ENCODE measurements around the gene FHIT. TPM values are rescaled to one million over a fixed set of nuclear protein-coding genes. Genes with fewer than 3 reads are reported as not detected.

FHIT gene
- total RNA-seq, 1 donor from 2014 or later: 5.7 TPM

GRCh38 chr3:60743631-60744164, 507.6 kb downstream of the FHIT start:
- no peak overlapping the region for H3K9ac ChIP-seq
- Mint-ChIP-seq H3K4me3 (no peak overlapping the region), H3K27me3 (ENCODE audit: insufficient read depth, low read depth) (no peaks in the 10 kb centered on the region), H3K9me3 (no peaks in the 10 kb centered on the region), H3K36me3 (no peaks in the 10 kb centered on the region), H3K27ac (peak overlapping the region; percentile 48), H3K4me1 (peaks cover 32% of the 10 kb centered on the region)
- no peaks in the 10 kb centered on the region for H3K27me3 ChIP-seq
- H3K4me3 ChIP-seq: no peak overlapping the region
- H3K36me3 ChIP-seq: no peaks in the 10 kb centered on the region
- peak; percentile 91 for DNase-seq (ENCODE audit: low spot score)
- H3K79me2 ChIP-seq (ENCODE audit: low read depth): no peaks in the 10 kb centered on the region
- H4K20me1 ChIP-seq (ENCODE audit: low read depth): peaks cover 4% of the 10 kb centered on the region
- TF ChIP-seq CTCF (IDR thresholded peaks at IDR 0.05) (peak; percentile 54), EZH2 (IDR thresholded peaks at IDR 0.05) (no peak), EZH2phosphoT487 (IDR thresholded peaks at IDR 0.05) (peak; percentile 66)
- peak overlapping the region; percentile 82 for H3K27ac ChIP-seq
- H3K4me1 ChIP-seq: peaks cover 19% of the 10 kb centered on the region
- peak overlapping the region; percentile 65 for H3K4me2 ChIP-seq
- no peak overlapping the region for H2AFZ ChIP-seq (replicated peaks)
- H3F3A ChIP-seq (ENCODE audit: low read depth): peaks cover 26% of the 10 kb centered on the region
- no peaks in the 10 kb centered on the region for H3K9me3 ChIP-seq (ENCODE audit: low read depth)

GRCh38 chr3:60742606-60743145, 508.6 kb downstream of the FHIT start:
- H3K27me3 ChIP-seq: no peaks in the 10 kb centered on the region
- H3K4me1 ChIP-seq: peaks cover 19% of the 10 kb centered on the region
- no peaks in the 10 kb centered on the region for H3K9me3 ChIP-seq (ENCODE audit: low read depth)
- no peak overlapping the region for H3K27ac ChIP-seq
- no peaks in the 10 kb centered on the region for H3K79me2 ChIP-seq (ENCODE audit: low read depth)
- no peaks in the 10 kb centered on the region for H3K27me3 Mint-ChIP-seq (ENCODE audit: insufficient read depth, low read depth)
- no peak overlapping the region for H2AFZ ChIP-seq (replicated peaks)
- DNase-seq (ENCODE audit: low spot score): peak; percentile 75
- no peak overlapping the region for H3K4me3 ChIP-seq
- TF ChIP-seq EZH2phosphoT487 (IDR thresholded peaks at IDR 0.05): no peak
- peak; percentile 65 for TF ChIP-seq CTCF (IDR thresholded peaks at IDR 0.05)
- no peaks in the 10 kb centered on the region for H3K36me3 Mint-ChIP-seq
- H3K4me3 Mint-ChIP-seq: no peak overlapping the region
- no peaks in the 10 kb centered on the region for H3K9me3 Mint-ChIP-seq
- H3F3A ChIP-seq (ENCODE audit: low read depth): peaks cover 26% of the 10 kb centered on the region
- no peaks in the 10 kb centered on the region for H3K36me3 ChIP-seq
- H3K9ac ChIP-seq: no peak overlapping the region
- peak overlapping the region; percentile 65 for H3K4me2 ChIP-seq
- H4K20me1 ChIP-seq (ENCODE audit: low read depth): peaks cover 4% of the 10 kb centered on the region
- peaks cover 32% of the 10 kb centered on the region for H3K4me1 Mint-ChIP-seq
- no peak overlapping the region for H3K27ac Mint-ChIP-seq

- no peak overlapping the region for H3K4me2 ChIP-seq
- no peaks in the 10 kb centered on the region for H3K36me3 ChIP-seq
- H3K27ac Mint-ChIP-seq: peak overlapping the region; percentile 10
- H3K4me3 Mint-ChIP-seq: no peak overlapping the region
- H3K36me3 Mint-ChIP-seq: no peaks in the 10 kb centered on the region
- no peak overlapping the region for H3K9ac ChIP-seq
- TF ChIP-seq EZH2 (IDR thresholded peaks at IDR 0.05) (no peak), EZH2phosphoT487 (IDR thresholded peaks at IDR 0.05) (no peak), CTCF (IDR thresholded peaks at IDR 0.05) (no peak)
- no peaks in the 10 kb centered on the region for H4K20me1 ChIP-seq (ENCODE audit: low read depth)
- H3K4me1 Mint-ChIP-seq: peaks cover 11% of the 10 kb centered on the region
- no peaks in the 10 kb centered on the region for H3K27me3 ChIP-seq
- H3K79me2 ChIP-seq (ENCODE audit: low read depth): no peaks in the 10 kb centered on the region
- peaks cover 6% of the 10 kb centered on the region for H3F3A ChIP-seq (ENCODE audit: low read depth)
- DNase-seq (ENCODE audit: low spot score): no peak
- no peaks in the 10 kb centered on the region for H3K9me3 Mint-ChIP-seq
- no peaks in the 10 kb centered on the region for H3K9me3 ChIP-seq (ENCODE audit: low read depth)
- no peak overlapping the region for H2AFZ ChIP-seq (replicated peaks)
- peaks cover 8% of the 10 kb centered on the region for H3K4me1 ChIP-seq
- no peak overlapping the region for H3K4me3 ChIP-seq
- H3K27ac ChIP-seq: no peak overlapping the region
- H3K27me3 Mint-ChIP-seq (ENCODE audit: insufficient read depth, low read depth): no peaks in the 10 kb centered on the region
Measured at GRCh38 chr3:60737633-60738399, 513.4 kb downstream of the FHIT start.

Measured in neural progenitor cell (in vitro differentiated cells).